ENCODE results near the gene PRKCA. TPM values are rescaled to one million over a fixed set of nuclear protein-coding genes. Genes with fewer than 3 reads are reported as not detected.

The PRKCA gene
- total and polyA plus RNA-seq, 9 of the 15 experiments (the other 6 are each of a cell fraction or from before 2014, with no cell fraction given): 3.2 to 33.0 (median 17.8) TPM

GRCh38 chr17:66468241-66469087 lies 166.1 kb downstream of the PRKCA start (continued):
- no peak for TF ChIP-seq FOXJ2 (tag; IDR thresholded peaks at IDR 0.05)
- TF ChIP-seq CBFA2T3 (IDR thresholded peaks at IDR 0.05): peak; percentile 94
- TF ChIP-seq KAT8 (IDR thresholded peaks at IDR 0.05; ENCODE audit: low read depth): no peak
- peak; percentile 40; the same call in 1 of the 2 replicates for TF ChIP-seq MEF2D (tag; conservative IDR thresholded peaks at IDR 0.05; ENCODE audit: low read depth)
- no peak for TF ChIP-seq ARID2 (IDR thresholded peaks at IDR 0.05)
- no peak for TF ChIP-seq WHSC1 (IDR thresholded peaks at IDR 0.05; ENCODE audit: low read length)
- TF ChIP-seq SRF (CRISPR knock-in tag; IDR thresholded peaks at IDR 0.05): no peak; a peak in 1 of 4 replicates
- TF ChIP-seq ZNF354B (CRISPR knock-in tag; IDR thresholded peaks at IDR 0.05): no peak
- no peak for TF ChIP-seq L3MBTL2 (IDR thresholded peaks at IDR 0.05)
- TF ChIP-seq HDAC2 (IDR thresholded peaks at IDR 0.05): 0 out of 2 replicates have a peak, but pooled peaks have one; percentile 28
- peak; percentile 52 for TF ChIP-seq CREM (IDR thresholded peaks at IDR 0.05; ENCODE audit: low read depth)
- TF ChIP-seq SNAPC5 (CRISPR knock-in tag; IDR thresholded peaks at IDR 0.05): no peak
- no peak for TF ChIP-seq ELK1 (CRISPR knock-in tag; IDR thresholded peaks at IDR 0.05)
- TF ChIP-seq SPI1 (IDR thresholded peaks at IDR 0.05; ENCODE audit: borderline replicate concordance, low read depth, low read length): peak; percentile 56; the same call in 1 of the 2 replicates
- TF ChIP-seq HDAC1 (IDR thresholded peaks at IDR 0.05): peak in 1 of 2 experiments; percentile 57; a peak in 3 of 4 replicates
- TF ChIP-seq CSDE1 (IDR thresholded peaks at IDR 0.05): no peak
- no peak for TF ChIP-seq NELFE (IDR thresholded peaks at IDR 0.05; ENCODE audit: insufficient read depth, insufficient read length)
- TF ChIP-seq MXI1 (IDR thresholded peaks at IDR 0.05; ENCODE audit: low read depth, low read length): no peak
- TF ChIP-seq, protein P1, sequence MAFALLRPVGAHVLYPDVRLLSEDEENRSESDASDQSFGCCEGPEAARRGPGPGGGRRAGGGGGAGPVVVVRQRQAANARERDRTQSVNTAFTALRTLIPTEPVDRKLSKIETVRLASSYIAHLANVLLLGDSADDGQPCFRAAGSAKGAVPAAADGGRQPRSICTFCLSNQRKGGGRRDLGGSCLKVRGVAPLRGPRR (CRISPR knock-in tag; IDR thresholded peaks at IDR 0.05): no peak
- TF ChIP-seq MEF2A (IDR thresholded peaks at IDR 0.05; ENCODE audit: control insufficient read depth, low read depth, low read length): no peak
- TF ChIP-seq ZSCAN32 (CRISPR knock-in tag; IDR thresholded peaks at IDR 0.05): no peak
- TF ChIP-seq TBL1XR1 (IDR thresholded peaks at IDR 0.05; ENCODE audit: low read length in 2 of 2): peak in 1 of 2 experiments; percentile 70; a peak in 2 of 4 replicates
- no peak for TF ChIP-seq GATAD2A (IDR thresholded peaks at IDR 0.05)
- TF ChIP-seq NR3C1 (CRISPR knock-in tag; IDR thresholded peaks at IDR 0.05): no peak
- TF ChIP-seq JUND (IDR thresholded peaks at IDR 0.05; ENCODE audit: borderline replicate concordance, low read depth, low read length): peak; percentile 64; the same call in 1 of the 2 replicates
- TF ChIP-seq JUND (tag; IDR thresholded peaks at IDR 0.05; ENCODE audit: borderline replicate concordance, low read depth, low read length): no peak
- TF ChIP-seq PHF20 (IDR thresholded peaks at IDR 0.05; ENCODE audit: partially characterized antibody): no peak
- no peak for TF ChIP-seq PHB (CRISPR knock-in tag; IDR thresholded peaks at IDR 0.05)
- TF ChIP-seq SOX6 (IDR thresholded peaks at IDR 0.05): peak; percentile 70
- peak; percentile 63; the same call in 1 of the 2 replicates for TF ChIP-seq NCOA1 (IDR thresholded peaks at IDR 0.05; ENCODE audit: low read depth)
- TF ChIP-seq DACH1 (IDR thresholded peaks at IDR 0.05; ENCODE audit: partially characterized antibody): peak; percentile 90
- no peak for TF ChIP-seq MED1 (CRISPR knock-in tag; IDR thresholded peaks at IDR 0.05; ENCODE audit: borderline replicate concordance)
- no peak for TF ChIP-seq NUFIP1 (IDR thresholded peaks at IDR 0.05; ENCODE audit: partially characterized antibody)

Measured in K562 (cell line).